HCT116 (cell line): ENCODE measurements around the gene WWOX.

Experiments
- ATF3 ChIP-seq: IDR thresholded peaks from 2 replicates; pipeline ENCODE4 v1.6.1; 2012
- CEBPB ChIP-seq: IDR thresholded peaks from 2 replicates; pipeline ENCODE4 v1.6.1; 2012; ENCODE audit warnings: low read depth
- CTCF ChIP-seq, 3 experiments: fragments of 200-600 bp in 1 of 3; sonication (generic) in 1 of 3; IDR thresholded peaks in 2 of 3; conservative IDR thresholded peaks in 1 of 3; 2 replicates each; pipeline ENCODE4 v1.5.1; 2012 to 2017; ENCODE audit warnings: low read depth in 2 of 3, low read length in 2 of 3, antibody characterized with exemption in 1 of 3, borderline replicate concordance in 1 of 3, control low read depth in 1 of 3, mild to moderate bottlenecking in 1 of 3, mixed read lengths in 1 of 3, mixed run types in 1 of 3, moderate library complexity in 1 of 3; ENCODE audit not compliant: insufficient read depth in 1 of 3
- EGR1 ChIP-seq: IDR thresholded peaks from 2 replicates; pipeline ENCODE4 v1.6.1; 2012; ENCODE audit warnings: low read depth
- EZH2 ChIP-seq: fragments of 200-600 bp; sonication (generic); IDR thresholded peaks from 2 replicates; pipeline ENCODE4 v1.6.1; 2017; ENCODE audit warnings: antibody characterized with exemption, mixed run types
- EZH2phosphoT487 ChIP-seq: fragments of 200-600 bp; IDR thresholded peaks from 2 replicates; pipeline ENCODE4 v1.6.1; 2018; ENCODE audit warnings: antibody characterized with exemption, borderline replicate concordance
- MAX ChIP-seq: IDR thresholded peaks from 2 replicates; pipeline ENCODE4 v1.6.1; 2012
- POLR2A ChIP-seq: IDR thresholded peaks from 2 replicates; pipeline ENCODE4 v1.7.0; 2011; ENCODE audit warnings: borderline replicate concordance; ENCODE audit not compliant: insufficient read depth, insufficient read length; ENCODE audit errors: extremely low read depth
- POLR2AphosphoS5 ChIP-seq: IDR thresholded peaks from 2 replicates; pipeline ENCODE4 v1.6.1; 2011; ENCODE audit warnings: mild to moderate bottlenecking, low read depth, low read length, moderate library complexity
- REST ChIP-seq: IDR thresholded peaks from 2 replicates; pipeline ENCODE4 v1.6.1; 2012; ENCODE audit warnings: low read depth
- SP1 ChIP-seq: IDR thresholded peaks from 2 replicates; pipeline ENCODE4 v1.6.1; 2012; ENCODE audit warnings: low read depth
- ZNF274 ChIP-seq: fragments of 200-500 bp; sonication (Bioruptor generic); IDR thresholded peaks from 2 replicates; pipeline ENCODE4 v1.6.1; 2014; ENCODE audit warnings: mild to moderate bottlenecking, low read depth, low read length, inconsistent platforms

- TF ChIP-seq CTCF (IDR thresholded peaks at IDR 0.05 in 2 of 3, conservative IDR thresholded peaks at IDR 0.05 in 1 of 3; ENCODE audit: borderline replicate concordance in 1 of 3, insufficient read depth in 1 of 3, low read depth in 2 of 3, low read length in 2 of 3) (no peak), POLR2AphosphoS5 (no peak), POLR2A (no peak), ATF3 (no peak), REST (no peak), ZNF274 (no peak), EGR1 (no peak), EZH2phosphoT487 (no peak), SP1 (no peak), MAX (no peak), EZH2 (no peak), CEBPB (no peak)
Measured at GRCh38 chr16:78679546-78679945, 580.1 kb downstream of the WWOX start.
